ENCODE measurements around the gene NFIX.

NFIX gene

DNA sequence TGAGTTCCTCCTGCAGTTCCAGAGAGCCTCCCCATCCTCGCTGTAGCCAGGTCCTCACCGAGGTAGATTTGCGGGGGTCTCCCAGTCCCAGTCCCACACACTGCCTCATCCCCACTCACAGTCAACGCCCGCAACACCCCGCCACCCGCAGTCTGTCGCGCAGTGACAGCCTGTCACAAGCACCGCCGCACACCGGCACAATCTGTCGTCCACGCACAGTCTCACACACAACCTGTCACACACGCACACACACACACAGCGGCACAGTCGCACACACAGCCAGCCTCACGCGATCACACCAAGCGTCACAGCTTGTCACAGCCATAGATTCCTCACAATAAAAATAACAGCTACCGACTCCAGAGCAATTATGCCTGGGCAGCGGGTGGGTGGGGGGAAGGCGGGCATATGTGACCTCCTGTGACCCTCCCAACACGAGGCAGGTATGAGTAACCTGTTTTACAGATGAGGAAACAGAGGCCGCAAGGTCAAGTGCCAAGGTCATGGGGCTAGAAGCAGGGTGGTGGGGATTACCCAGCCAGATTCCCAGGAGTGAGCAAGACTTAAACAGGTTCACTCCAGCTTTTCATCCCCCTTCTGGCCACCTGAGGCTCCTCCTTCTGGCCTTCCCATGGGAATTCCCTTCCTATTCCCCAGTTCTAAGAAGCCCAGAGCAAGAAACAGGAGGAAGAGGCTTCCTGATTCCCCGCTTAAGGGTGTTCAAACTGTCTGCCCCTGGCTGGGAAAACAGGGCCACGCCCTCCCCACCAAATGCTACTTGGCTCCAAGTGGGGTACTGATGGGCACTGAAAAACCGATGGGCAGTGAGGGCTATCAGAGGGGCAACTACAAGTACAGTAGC lies 13.9 kb downstream of the NFIX start:
- no peak for DNase-seq (ENCODE audit: low read depth in 2 of 2)

DNA sequence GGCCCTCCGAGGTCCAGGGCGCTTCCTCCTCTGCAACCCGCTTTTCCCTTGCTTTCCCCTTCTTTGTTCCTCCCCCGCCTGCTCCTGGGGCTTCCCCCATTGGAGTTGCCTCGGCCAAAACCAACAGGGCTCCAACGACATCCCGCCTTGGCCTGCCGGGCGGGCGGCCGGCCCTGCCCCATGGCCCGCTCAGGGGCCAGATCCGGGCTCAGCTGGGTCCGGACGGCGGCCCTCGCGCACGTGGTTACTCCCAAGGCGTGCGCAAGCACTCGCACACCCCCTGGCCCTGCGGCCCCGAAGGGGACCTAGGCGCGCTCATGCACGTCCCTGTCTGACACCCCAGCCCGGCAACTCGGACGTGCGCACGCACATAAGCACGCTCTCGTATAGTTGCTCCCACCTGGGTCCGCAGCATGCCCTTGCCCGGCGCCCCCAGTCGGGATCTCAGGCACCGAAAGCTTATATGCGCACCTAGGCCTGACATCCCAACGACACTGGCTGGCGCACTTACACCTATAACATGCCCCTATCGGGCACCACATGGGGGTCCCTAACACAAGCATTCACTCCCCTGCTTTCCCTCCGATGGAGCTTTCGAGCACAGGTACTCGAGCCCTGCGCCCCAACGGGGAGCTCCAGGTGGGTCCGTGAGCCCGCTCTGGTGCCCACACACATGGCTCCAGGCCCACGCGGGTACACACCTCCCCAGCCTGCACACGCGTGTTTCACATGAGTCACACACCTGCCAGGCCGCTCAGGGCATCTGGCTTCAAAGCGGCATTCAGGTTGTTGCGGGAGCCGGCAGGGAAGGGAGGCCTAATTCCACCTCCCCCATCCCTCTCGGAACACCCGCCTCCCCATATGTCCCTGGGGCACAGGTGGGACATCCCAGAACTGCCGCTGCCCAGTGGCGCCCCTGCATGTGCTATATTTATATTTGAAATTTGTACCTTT lies 15.0 kb downstream of the NFIX start:
- no peak for DNase-seq (ENCODE audit: low read depth in 2 of 2)

DNA sequence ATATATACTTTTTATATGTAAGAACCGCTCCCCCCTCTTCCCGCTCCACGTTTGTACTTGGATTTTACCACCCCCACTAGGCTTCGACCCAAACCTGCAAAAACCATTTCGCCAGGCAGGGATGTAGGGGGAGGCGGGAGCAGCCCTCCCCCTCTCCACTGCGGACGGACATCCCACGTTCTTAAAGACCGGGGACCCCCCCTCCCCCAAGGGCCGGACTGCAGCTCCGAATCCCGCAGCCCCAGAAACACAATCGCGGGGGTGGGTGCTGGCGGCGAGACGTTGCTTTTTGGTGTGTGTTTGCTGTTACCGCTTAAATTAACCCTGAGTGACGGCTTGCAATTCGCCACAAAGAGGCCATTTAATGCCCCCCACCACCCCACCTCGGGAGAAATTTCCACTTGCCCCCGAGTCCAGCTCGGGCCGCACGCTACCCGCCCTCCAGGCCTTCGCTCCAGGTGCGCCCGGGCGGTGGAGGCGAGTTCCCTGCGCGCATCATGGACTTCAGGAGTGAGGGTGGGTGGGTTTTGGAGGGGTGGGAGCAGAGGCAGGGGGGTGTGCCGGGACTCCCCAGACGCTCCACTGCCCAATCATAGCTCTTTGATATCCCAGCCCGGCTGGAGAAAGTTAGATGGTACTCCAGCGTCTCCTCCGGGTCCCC lies 15.8 kb downstream of the NFIX start:
- no peak for DNase-seq (ENCODE audit: low read depth in 2 of 2)

DNA sequence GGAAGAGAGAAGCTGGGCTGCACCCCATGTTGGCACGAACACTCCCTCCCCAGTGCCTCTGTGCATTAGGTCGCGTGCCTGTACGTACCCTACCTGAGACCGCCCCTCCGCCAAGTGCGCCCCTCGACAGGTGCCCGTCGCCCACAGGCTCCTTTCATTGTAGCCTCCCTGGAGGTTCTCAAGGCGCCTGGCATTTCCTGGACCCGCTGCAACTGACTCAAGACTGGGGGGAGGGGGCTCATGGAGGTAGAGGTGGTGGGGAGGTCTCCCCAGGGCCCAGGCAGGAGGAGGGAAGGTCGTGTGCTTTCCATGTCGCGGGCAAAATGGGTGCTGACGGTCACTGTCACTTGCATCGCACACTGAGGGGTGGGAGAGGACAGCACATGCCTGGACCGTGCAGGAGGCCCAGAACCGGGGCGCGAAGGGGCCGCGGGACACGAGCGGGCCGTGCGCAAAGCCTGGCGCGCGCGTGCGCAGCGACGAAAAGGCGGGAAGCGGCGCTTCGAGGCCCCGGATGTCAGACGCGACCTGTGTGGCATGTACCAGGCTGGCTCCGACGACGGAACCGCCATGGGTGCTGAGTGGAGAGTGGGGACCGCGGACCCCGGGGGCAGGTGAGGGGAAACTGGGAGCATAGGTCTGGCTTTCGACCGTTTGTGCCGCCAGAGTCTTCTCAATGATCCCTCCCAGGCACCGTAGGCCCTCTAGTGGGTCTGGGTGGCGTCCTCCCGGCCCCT lies 16.5 kb downstream of the NFIX start:
- DNase-seq (ENCODE audit: low read depth in 2 of 2) = no peak

DNA sequence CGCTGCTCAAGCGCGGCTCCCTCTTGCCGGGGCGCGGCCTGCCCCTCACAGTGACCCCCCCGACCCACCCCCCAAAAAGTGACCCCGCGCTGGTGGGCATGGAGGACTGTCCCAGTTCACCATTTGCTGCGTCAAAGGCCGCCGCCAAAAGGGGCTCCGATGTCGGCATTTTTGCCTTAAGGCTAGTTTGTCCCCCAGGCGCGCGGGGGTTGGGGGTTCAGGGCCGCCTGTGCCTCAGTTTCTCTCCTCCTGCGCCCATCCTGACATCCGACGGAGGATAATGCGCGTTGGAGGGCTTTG lies 17.1 kb downstream of the NFIX start:
- DNase-seq (ENCODE audit: low read depth in 2 of 2) = no peak

DNA sequence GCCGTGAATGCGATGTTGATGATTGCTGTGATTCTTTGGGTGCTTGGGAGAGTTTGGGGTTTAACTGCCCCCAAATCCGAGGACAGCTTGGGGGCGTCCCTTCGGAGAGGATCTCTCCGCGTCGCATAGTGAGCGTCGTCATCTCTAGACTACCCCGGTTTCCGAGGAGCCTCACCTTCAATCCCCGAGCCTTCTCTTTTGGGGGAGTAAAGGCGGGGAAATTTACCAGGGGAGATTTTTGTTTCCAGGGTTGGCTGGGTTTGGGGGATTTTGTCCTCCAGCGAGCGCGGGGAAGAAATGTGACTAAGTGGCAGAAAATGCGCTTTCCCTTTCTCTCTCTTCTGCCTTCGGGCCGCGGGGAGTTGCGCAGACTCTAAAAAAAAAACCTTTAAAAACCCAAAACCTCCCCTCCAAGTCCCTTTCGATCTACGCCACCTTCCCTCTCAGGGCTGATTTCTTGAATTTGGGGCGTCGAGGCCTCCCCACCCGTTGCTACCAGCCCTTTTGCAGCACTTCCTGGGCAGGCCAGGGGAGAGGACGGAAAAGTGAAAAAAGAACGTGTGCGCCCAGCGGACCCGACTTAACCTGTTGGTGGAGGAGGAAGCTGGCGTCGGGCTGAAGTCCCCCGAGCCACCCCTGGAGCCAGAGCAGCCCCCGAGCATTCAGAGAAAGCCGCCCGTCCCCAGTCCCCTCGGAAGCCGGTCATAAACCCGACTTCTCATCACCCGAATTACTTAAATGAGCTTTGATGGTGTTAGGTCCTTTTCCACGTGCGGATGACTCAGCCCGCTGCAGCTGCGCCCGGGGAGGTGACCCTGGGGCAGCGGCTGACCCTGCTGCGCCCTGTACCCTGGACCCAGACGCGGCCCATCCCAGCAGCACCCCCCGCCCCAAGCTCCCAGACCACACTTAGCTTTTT lies 17.7 kb downstream of the NFIX start:
- no peak for DNase-seq (ENCODE audit: low read depth in 2 of 2)

DNA sequence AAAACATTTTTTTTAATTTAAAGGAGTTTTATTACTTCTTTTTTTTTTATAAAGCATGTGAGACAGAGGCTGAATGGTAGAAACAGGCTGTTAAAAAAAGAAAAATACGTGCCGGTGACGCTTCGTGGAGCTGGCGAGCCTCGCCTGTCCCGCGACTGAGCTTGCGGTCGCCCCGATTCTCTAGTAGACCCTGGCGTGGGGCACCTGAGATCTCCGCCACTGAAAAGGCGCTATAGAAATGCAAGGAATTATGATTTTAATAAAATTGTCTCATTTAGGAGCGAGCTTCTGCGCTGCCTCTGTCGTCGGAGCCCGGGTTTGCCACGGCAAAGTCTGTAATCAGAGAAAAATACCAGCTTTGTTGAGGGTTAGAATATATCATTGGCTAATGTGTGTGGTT lies 18.4 kb downstream of the NFIX start:
- no peak for DNase-seq (ENCODE audit: low read depth in 2 of 2)

DNA sequence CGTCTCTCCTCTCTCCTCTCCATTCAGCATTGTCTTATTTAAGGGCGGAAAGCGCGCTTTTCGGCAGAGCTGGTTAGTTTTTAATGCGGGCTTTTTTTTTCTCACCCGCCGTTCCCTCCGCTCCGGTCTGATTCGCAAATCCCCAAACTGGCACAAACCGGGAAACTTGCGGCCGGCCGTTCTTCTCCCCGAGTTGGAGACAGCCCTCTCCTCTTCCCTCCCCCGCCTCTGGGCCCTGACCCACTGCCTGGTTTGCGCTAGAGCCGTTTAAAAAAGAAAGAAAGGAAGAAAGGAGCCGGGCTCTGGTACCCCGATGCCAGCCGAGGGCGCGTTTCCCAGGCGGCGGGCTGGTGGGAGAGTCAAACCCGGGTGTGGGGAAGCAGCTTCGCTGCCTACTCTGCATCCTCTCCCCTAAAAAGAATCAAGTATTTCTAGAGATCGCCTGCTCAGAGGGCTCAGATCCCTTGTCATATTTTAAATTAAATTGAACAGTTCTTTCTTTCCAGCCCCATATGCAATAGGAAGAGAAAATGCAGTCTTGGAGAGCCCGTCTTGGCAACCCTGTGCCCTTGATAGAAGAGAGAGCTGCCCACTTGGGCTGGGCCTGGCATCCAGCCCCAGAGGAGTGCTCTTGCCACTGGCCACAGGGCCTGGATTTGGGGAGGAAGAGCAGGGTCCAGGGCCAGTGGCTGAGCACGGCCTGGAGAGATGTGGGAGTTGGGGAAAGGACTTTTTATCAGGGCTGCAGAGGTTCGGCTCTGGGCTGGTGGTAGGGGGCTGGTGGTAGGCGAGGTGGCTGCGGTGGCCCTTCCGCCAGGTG lies 19.0 kb downstream of the NFIX start:
- DNase-seq (ENCODE audit: low read depth in 2 of 2) = no peak

DNA sequence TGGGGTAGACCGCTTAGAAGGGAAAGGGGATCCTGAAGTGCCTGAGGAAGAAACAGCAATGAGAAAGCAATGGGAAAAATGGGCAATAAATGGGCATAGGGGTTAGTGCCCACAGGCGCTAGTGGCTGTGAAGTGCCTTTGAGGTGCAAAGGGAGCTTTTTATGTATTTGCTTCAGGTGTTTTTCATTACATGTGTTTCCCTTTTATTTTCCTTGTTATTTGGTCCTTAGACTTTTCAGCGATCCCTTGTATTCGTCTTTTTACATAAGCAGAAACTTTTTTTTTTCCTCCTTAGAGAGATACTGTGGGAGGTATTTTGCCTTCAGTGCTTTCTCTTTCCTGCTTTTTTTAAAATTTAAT lies 19.6 kb downstream of the NFIX start:
- DNase-seq (ENCODE audit: low read depth in 2 of 2) = no peak

DNA sequence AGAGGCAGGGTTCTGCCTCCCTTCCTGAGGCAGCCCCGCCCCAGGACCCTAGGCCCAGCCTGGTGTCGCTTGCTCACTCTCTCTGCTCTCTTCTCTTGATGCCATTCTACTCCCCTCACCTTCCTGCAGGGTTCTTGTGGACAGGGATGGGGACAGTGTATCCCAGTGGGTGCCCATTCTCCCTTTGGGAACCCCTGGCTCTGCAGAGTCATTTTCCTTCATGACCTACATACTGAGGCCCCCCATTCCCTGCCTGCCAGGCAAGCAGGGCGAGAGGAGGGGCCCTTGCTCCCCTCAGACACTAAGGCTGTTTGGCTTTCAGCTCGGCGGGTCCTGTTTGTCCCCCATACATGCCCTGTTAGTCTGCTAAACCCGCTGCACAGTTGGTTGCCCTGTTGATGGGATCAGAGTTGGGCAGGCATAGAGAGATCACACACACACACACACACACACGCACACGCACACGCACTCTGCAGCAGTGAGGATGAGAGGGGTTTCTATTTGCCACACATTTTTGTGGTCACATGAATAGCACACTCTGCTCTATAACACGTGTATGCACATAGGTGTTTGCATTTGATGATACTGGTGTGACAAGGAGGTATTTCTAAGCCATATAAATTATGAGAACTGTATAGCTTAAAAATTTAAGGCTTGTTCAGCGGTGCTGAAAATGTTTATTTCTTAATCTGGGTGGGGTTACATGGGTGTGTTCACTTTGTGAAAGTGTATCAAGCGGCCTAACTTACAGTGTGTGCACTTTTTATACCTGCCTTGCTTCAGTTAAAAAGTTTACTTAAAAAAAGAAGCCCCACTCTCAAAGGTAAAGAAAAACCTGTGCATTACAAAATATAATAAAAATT lies 20.3 kb downstream of the NFIX start:
- DNase-seq (ENCODE audit: low read depth in 2 of 2) = no peak

DNA sequence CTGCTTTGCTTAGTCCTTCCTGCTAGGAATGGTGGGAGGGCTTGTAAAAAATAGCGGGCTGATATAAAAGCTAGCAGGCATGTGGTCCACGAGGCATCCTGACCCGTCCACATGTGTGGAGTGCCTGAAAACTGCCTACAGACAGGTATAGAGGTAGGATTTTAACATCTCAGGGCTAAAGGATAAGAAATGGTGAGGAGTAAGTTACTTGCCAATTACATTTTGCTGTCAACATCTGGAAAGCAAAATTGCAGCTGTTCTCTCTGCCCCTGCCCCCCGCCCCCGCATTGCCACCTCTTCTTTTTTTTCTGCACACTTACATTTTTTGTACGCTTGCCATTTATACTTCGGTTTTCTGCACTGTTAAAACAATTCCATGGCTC lies 21.0 kb downstream of the NFIX start:
- DNase-seq (ENCODE audit: low read depth in 2 of 2) = no peak

DNA sequence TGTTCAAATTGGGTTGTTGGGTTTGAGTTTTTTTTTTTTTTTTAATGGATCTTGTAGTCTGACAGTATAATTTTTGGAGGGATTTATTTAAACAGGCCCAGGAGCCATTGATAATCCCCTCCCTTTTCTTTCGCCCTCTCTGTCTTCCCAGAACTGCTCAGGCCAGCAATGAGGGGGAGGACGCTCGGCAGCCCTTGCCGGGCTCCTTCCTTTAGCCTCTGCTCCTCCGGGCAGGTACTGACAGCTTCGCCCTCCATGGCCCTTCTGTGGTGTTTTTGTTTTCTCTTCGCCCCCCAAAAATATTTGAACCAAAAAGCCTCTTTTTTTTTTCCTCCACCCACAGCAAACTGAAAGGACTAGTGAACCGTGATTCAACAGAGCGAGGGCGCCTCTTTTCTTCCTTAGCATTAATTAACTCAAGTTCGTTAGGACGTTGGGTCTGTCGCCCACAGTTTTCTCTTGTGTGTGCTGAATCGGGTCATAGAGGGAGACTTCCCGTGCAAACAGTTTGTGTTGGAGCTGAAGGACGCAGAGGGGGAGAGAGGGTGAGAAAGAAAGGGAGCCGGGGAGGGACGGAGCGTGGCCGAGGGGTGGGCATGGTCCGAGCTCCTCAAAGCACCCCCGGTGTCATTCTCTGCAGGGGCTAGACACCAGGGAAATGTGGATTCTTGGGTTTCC lies 21.5 kb downstream of the NFIX start:
- no peak for DNase-seq (ENCODE audit: low read depth in 2 of 2)

DNA sequence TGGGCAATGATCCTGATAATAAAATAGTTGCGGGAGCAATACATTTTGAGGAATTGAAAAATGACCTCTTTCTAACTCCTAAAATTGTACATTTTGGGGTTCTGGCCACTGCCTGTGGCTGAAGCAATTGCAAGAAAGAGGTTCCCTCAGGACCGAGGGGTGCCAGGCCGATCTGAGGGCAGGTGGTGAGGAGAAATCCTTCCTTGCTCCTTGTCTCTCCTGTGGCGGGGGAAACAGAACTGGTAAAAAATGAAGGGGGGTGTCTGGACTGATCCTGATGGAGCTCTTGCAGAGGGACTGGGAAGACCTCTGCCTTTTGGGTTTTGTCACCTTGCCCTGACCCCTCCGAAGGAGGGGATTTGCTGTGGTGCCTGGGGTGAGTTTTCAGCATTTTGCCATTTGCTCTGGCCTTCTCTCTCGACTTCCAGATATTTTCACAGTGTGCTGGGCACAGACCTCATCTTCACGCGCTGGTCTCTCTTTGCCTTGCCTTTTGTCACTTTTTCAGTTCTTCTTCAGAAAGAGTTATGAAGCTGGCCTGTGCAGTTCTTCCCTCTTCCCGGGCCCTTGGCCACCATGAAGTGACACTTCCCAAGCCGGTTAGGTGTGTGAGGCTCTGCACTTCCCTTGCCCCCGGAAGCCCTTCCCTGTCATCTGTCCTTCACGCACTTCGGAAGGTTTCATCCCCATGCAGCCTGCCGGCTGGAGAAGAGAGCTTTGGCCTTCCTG lies 22.2 kb downstream of the NFIX start:
- DNase-seq (ENCODE audit: low read depth in 2 of 2) = no peak

DNA sequence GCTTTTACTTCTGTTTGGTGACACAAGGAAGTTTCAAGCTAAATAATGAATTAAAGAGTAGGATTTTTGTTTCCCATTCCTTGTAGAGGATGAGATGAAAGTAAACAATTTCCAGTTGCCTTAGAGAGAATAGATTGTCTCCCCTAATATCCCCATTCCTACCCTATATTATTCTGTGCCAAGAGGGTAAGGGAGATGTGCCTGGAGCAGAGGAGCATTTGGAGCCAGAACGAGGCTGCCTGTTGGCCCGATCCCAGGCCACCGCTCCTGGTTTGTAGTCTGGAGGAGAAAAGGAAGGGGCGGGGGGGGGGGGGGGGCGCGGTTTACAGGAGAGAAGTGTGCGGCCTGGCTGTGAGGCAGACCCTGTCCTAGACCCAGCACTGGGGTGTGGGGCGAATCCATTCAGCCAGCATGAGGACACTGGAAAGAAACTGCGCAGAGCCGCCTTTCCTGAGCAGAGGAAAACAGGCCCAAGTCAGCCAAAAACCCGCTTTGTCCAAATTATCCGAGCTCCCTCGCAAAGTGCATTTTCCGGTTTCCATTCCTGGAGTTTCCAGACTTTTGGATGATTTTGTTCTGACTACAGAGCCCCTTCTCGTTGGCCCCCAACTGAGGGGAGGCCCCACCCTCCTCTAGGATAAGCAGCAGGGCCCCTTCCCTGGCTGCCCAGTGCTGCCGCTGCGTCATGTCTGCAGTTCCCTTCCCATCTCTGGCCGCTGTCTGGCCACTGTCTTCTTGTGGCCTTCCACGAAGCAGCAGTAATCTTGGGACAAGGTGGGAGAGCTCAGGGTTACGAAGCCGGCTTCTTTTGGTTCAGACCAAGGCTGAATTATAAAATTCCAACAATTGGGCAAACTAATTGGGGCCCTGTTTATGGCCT lies 23.0 kb downstream of the NFIX start:
- no peak for DNase-seq (ENCODE audit: low read depth in 2 of 2)

DNA sequence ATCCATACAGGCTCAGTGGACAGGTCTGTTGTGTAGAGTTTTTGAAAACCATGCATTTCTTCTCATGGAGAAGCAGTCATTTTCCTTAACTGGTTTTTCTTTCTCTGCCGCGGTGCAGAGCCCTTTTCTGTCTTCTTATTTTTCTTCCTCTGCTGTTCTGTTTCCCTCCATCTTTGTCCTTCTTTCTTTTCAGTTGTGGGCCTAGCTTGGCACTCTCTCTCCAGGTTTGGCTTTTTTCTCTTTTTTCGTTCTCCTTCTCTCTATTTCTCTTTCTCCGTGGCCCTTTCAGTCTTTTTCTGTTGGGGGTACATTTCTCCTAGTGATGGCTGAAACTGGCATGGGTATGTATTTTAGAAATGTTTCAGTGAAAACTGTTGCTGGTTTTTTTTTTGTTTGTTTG lies 24.1 kb downstream of the NFIX start:
- DNase-seq (ENCODE audit: low read depth in 2 of 2) = no peak

DNA sequence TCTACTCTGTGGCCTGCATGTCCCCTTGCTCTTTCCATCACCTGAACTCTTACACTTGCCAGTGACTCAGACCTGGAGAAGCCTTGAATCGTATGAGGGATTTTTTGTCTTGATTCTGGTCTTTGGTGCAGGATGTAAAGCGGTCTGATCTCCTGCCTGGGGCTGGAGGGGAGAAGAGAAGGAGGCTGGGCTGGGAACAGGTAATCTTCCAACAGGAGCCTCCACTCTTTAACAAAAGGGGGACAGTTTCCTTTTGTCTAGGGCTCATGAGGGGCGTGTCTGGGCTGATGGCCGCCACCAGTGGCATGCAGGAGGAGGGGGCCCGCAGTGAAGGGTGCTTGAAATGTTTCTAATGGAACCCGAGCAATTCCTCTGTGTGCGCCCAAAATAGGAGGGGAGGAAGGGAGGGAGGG lies 24.7 kb downstream of the NFIX start:
- DNase-seq (ENCODE audit: low read depth in 2 of 2) = no peak

All from stimulated activated CD8-positive, alpha-beta memory T cell treated with anti-CD3 and anti-CD28 coated beads, Interleukin-2, amount 100 ng/mL, for 48 hours (primary cell).